Airway epithelial cell (primary cell): ENCODE measurements around the gene DESI2. TPM values are rescaled to one million over a fixed set of nuclear protein-coding genes. Genes with fewer than 3 reads are reported as not detected.

Experiments used
- total RNA-seq: library from RNA; depleted of rRNA; stranded (reverse); fragments of >200 nt; gene quantifications from 2 replicates; pipeline ENCODE4 v1.2.3, GENCODE V29; 2015

Gene DESI2
- total RNA-seq, result 25.0 and 32.1 TPM in 2 replicates

DNA sequence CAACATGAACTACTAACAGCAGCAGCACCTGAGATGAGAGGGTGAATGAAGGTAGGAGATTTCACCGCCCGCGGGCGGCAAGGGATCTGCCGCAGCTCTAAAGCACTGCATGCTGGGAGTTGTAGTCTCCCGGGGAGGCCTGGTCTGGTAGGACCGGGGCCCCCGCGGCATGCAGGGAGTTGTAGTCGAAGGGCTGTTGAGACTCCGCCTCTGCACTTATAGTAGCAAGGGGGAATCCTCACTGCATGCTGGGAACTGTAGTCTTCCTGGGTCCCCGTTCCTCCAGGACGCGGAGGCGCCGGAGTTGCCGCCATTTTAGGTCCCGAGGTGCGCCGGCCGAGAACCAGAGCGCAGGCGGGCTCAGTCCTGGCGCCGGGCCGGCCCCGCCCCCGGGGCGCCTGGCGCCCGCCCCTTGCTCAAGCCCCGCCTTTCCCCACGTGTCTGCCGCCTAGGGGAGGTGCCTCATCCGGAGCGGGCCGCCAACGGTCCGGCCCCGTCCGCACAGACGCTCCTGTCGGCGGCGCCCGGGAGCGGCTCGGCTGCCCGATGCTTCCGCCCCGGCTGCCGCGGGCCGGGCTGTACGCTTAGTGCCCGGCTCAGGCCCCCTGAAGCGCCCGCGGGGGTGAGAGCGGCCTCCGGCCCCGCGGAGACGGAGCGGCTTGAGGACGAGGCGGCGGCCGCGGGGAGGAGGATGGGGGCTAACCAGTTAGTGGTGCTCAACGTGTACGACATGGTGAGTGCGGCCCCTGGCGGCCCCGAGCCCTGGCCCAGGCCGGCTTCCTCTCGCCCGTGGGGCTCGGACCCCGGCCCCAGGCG, at the start of gene DESI2:
DESI2 (plus strand) TSS at position 504 of the 816 bp plus-strand sequence; CDS start at position 692, 188 bp downstream.

Other genes starting within 250 kb of the DESI2 start
- 38.3 and 39.1 TPM in 2 replicates for gene ADSS2, start 201.2 kb upstream of the DESI2 start, total RNA-seq
- gene CATSPERE, start 191.9 kb upstream of the DESI2 start, total RNA-seq, result 0.07 TPM in 1 of 2 replicates, not detected in the other
- gene COX20, start 182.5 kb downstream of the DESI2 start, total RNA-seq, result 24.6 and 37.0 TPM in 2 replicates
- 311 and 336 TPM in 2 replicates for gene HNRNPU, start 211.4 kb downstream of the DESI2 start, total RNA-seq